ENCODE measurements around the gene BRCC3. TPM values are rescaled to one million over a fixed set of nuclear protein-coding genes. Genes with fewer than 3 reads are reported as not detected.

Gene BRCC3
- total and polyA plus RNA-seq, 11 donors, result 3.6 to 18.7 (median 16.6) TPM

- H3K4me3 ChIP-seq, result no peak overlapping the region
- DNase-seq (no peak), ATAC-seq (peak in 2 of 4 donors; percentile 15 to 37)
- intact Hi-C loops (cut with DNase I), result no loop called here
- peaks cover 0 to 30% (median 8%) of the 10 kb centered on the region in 9 donors for H3K36me3 ChIP-seq
- WGBS, 4 donors, result 44 to 64% (median 49%) methylated on average over 4 of the region's 4 CpGs
- no peak for TF ChIP-seq POLR2A (IDR thresholded peaks at IDR 0.05)
- H3K27ac ChIP-seq, result no peak overlapping the region
- H3K27me3 ChIP-seq, result no peaks in the 10 kb centered on the region
- peaks cover 0 to 14% (median 4%) of the 10 kb centered on the region in 12 donors for H3K4me1 ChIP-seq
- no peaks in the 10 kb centered on the region for H3K9me3 ChIP-seq
Observed at GRCh38 chrX:155061760-155062159, 9.5 kb upstream of the BRCC3 start.

- H3K4me1 ChIP-seq, result peaks cover 0 to 26% (median 6%) of the 10 kb centered on the region in 12 donors
- 74 to 90% (median 82%) methylated on average over 8 of the region's 8 CpGs for WGBS, 4 donors
- H3K27ac ChIP-seq, result no peak overlapping the region
- no peak overlapping the region for H3K4me3 ChIP-seq
- H3K36me3 ChIP-seq, result peaks cover 0 to 30% (median 8%) of the 10 kb centered on the region in 9 donors
- ATAC-seq (no peak), DNase-seq (no peak)
- intact Hi-C loops (cut with DNase I), result no loop called here
- TF ChIP-seq CTCF (IDR thresholded peaks at IDR 0.05), result no peak
- TF ChIP-seq POLR2A (IDR thresholded peaks at IDR 0.05), result no peak
- no peaks in the 10 kb centered on the region for H3K27me3 ChIP-seq
- H3K9me3 ChIP-seq, result no peaks in the 10 kb centered on the region
Observed at GRCh38 chrX:155065035-155065734, 6.1 kb upstream of the BRCC3 start.

GRCh38 chrX:155068165-155068564, 3.1 kb upstream of the BRCC3 start:
- intact Hi-C loops (cut with DNase I), result no loop called here
- no peak for DNase-seq
- TF ChIP-seq POLR2A (IDR thresholded peaks at IDR 0.05) (no peak), CTCF (IDR thresholded peaks at IDR 0.05) (no peak)
- WGBS, 4 donors, result 52 to 69% (median 63%) methylated on average over 1 of the region's 1 CpG
- peaks cover 0 to 28% (median 9%) of the 10 kb centered on the region in 12 donors for H3K4me1 ChIP-seq
- no peaks in the 10 kb centered on the region for H3K9me3 ChIP-seq
- no peak overlapping the region for H3K27ac ChIP-seq
- H3K27me3 ChIP-seq, result no peaks in the 10 kb centered on the region
- ATAC-seq, result no peak
- H3K36me3 ChIP-seq, result peaks cover 0 to 14% (median 0%) of the 10 kb centered on the region in 9 donors
- H3K4me3 ChIP-seq, result no peak overlapping the region

- TF ChIP-seq CTCF (IDR thresholded peaks at IDR 0.05), result no peak
- no peak for TF ChIP-seq POLR2A (IDR thresholded peaks at IDR 0.05)
Observed at GRCh38 chrX:155069414-155069813, 1.9 kb upstream of the BRCC3 start.

More at GRCh38 chrX:155069414-155069813, 1.9 kb upstream of the BRCC3 start:
- intact Hi-C loops (cut with DNase I), result no loop called here
- Histone ChIP-seq H3K27me3 (no peaks in the 10 kb centered on the region), H3K4me3 (peak overlapping the region in 10 of 12 donors; percentile 38 to 94 (median 71)), H3K4me1 (peaks cover 0 to 28% (median 9%) of the 10 kb centered on the region in 12 donors), H3K27ac (peak overlapping the region in 2 of 12 donors; percentile 24 to 93), H3K9me3 (no peaks in the 10 kb centered on the region), H3K36me3 (peaks cover 0 to 11% (median 0%) of the 10 kb centered on the region in 9 donors)
- ATAC-seq (no peak), DNase-seq (no peak)
- 59 to 100% (median 82%) methylated on average over 1 of the region's 1 CpG for WGBS, 4 donors

All from heart left ventricle (tissue), 16 donors.